ENCODE measurements around the gene MLPH. TPM values are rescaled to one million over a fixed set of nuclear protein-coding genes. Genes with fewer than 3 reads are reported as not detected.

The MLPH gene
- polyA plus RNA-seq, 4 donors = 13.2 to 52.0 (median 18.9) TPM

GRCh38 chr2:237529452-237530402 is 42.7 kb downstream of the MLPH start:
- Histone ChIP-seq H3K36me3 (ENCODE audit: control insufficient read depth in 3 of 3, insufficient read depth in 2 of 3, low read depth in 1 of 3, low read length in 3 of 3) (no peaks in the 10 kb centered on the region), H3K27ac (ENCODE audit: low read depth in 1 of 3, low read length in 2 of 3) (peak overlapping the region in 1 of 3 donors; percentile 8), H3K27me3 (ENCODE audit: control insufficient read depth in 3 of 3, insufficient read depth in 3 of 3, low read length in 3 of 3) (peaks cover 0 to 2% (median 0%) of the 10 kb centered on the region in 3 donors), H3K4me3 (ENCODE audit: low read depth in 1 of 3, low read length in 3 of 3) (no peak overlapping the region), H3K9me3 (ENCODE audit: control insufficient read depth in 2 of 2, insufficient read depth in 1 of 2, low read depth in 1 of 2, low read length in 1 of 2) (no peaks in the 10 kb centered on the region), H3K4me1 (ENCODE audit: control insufficient read depth in 3 of 3, insufficient read depth in 2 of 3, low read depth in 1 of 3, low read length in 2 of 3) (peaks cover 0 to 4% (median 0%) of the 10 kb centered on the region in 3 donors)
- FAIRE-seq (no peak), DNase-seq (no peak)
- 84 to 93% (median 88%) methylated on average over 19 of the region's 19 CpGs for WGBS, 3 donors

GRCh38 chr2:237530472-237531433 is 43.7 kb downstream of the MLPH start:
- FAIRE-seq (no peak), DNase-seq (no peak)
- peaks cover 0 to 2% (median 0%) of the 10 kb centered on the region in 3 donors for H3K27me3 ChIP-seq (ENCODE audit: control insufficient read depth in 3 of 3, insufficient read depth in 3 of 3, low read length in 3 of 3)
- WGBS, 3 donors = 90 to 97% (median 90%) methylated on average over 12 of the region's 12 CpGs
- peak overlapping the region in 1 of 3 donors; percentile 17 for H3K27ac ChIP-seq (ENCODE audit: low read depth in 1 of 3, low read length in 2 of 3)
- H3K4me3 ChIP-seq (ENCODE audit: low read depth in 1 of 3, low read length in 3 of 3) = no peak overlapping the region
- H3K9me3 ChIP-seq (ENCODE audit: control insufficient read depth in 2 of 2, insufficient read depth in 1 of 2, low read depth in 1 of 2, low read length in 1 of 2) = no peaks in the 10 kb centered on the region
- H3K4me1 ChIP-seq (ENCODE audit: control insufficient read depth in 3 of 3, insufficient read depth in 2 of 3, low read depth in 1 of 3, low read length in 2 of 3) = no peaks in the 10 kb centered on the region
- no peaks in the 10 kb centered on the region for H3K36me3 ChIP-seq (ENCODE audit: control insufficient read depth in 3 of 3, insufficient read depth in 2 of 3, low read depth in 1 of 3, low read length in 3 of 3)

- Histone ChIP-seq H3K27ac (ENCODE audit: low read depth in 1 of 3, low read length in 2 of 3) (no peak overlapping the region), H3K4me1 (ENCODE audit: control insufficient read depth in 3 of 3, insufficient read depth in 2 of 3, low read depth in 1 of 3, low read length in 2 of 3) (no peaks in the 10 kb centered on the region), H3K27me3 (ENCODE audit: control insufficient read depth in 3 of 3, insufficient read depth in 3 of 3, low read length in 3 of 3) (peaks cover 0 to 2% (median 0%) of the 10 kb centered on the region in 3 donors), H3K9me3 (ENCODE audit: control insufficient read depth in 2 of 2, insufficient read depth in 1 of 2, low read depth in 1 of 2, low read length in 1 of 2) (no peaks in the 10 kb centered on the region), H3K36me3 (ENCODE audit: control insufficient read depth in 3 of 3, insufficient read depth in 2 of 3, low read depth in 1 of 3, low read length in 3 of 3) (no peaks in the 10 kb centered on the region), H3K4me3 (ENCODE audit: low read depth in 1 of 3, low read length in 3 of 3) (no peak overlapping the region)
- WGBS, 3 donors = 72 to 91% (median 82%) methylated on average over 11 of the region's 11 CpGs
- no peak for FAIRE-seq
- DNase-seq = no peak
These were observed 45.1 kb downstream of the MLPH start for GRCh38 chr2:237532160-237532559.

GRCh38 chr2:237533668-237534161 is 46.7 kb downstream of the MLPH start:
- WGBS, 3 donors = 79 to 82% (median 81%) methylated on average over 7 of the region's 7 CpGs
- DNase-seq (no peak), FAIRE-seq (no peak)
- no peak overlapping the region for H3K27ac ChIP-seq (ENCODE audit: low read depth in 1 of 3, low read length in 2 of 3)
- H3K9me3 ChIP-seq (ENCODE audit: control insufficient read depth in 2 of 2, insufficient read depth in 1 of 2, low read depth in 1 of 2, low read length in 1 of 2) = no peaks in the 10 kb centered on the region
- no peaks in the 10 kb centered on the region for H3K4me1 ChIP-seq (ENCODE audit: control insufficient read depth in 3 of 3, insufficient read depth in 2 of 3, low read depth in 1 of 3, low read length in 2 of 3)
- H3K36me3 ChIP-seq (ENCODE audit: control insufficient read depth in 3 of 3, insufficient read depth in 2 of 3, low read depth in 1 of 3, low read length in 3 of 3) = no peaks in the 10 kb centered on the region
- H3K27me3 ChIP-seq (ENCODE audit: control insufficient read depth in 3 of 3, insufficient read depth in 3 of 3, low read length in 3 of 3) = peaks cover 0 to 6% (median 0%) of the 10 kb centered on the region in 3 donors
- no peak overlapping the region for H3K4me3 ChIP-seq (ENCODE audit: low read depth in 1 of 3, low read length in 3 of 3)

GRCh38 chr2:237534380-237534779 is 47.3 kb downstream of the MLPH start:
- no peaks in the 10 kb centered on the region for H3K9me3 ChIP-seq (ENCODE audit: control insufficient read depth in 2 of 2, insufficient read depth in 1 of 2, low read depth in 1 of 2, low read length in 1 of 2)
- peaks cover 0 to 6% (median 0%) of the 10 kb centered on the region in 3 donors for H3K27me3 ChIP-seq (ENCODE audit: control insufficient read depth in 3 of 3, insufficient read depth in 3 of 3, low read length in 3 of 3)
- H3K27ac ChIP-seq (ENCODE audit: low read depth in 1 of 3, low read length in 2 of 3) = no peak overlapping the region
- no peak for DNase-seq
- H3K4me1 ChIP-seq (ENCODE audit: control insufficient read depth in 3 of 3, insufficient read depth in 2 of 3, low read depth in 1 of 3, low read length in 2 of 3) = no peaks in the 10 kb centered on the region
- no peaks in the 10 kb centered on the region for H3K36me3 ChIP-seq (ENCODE audit: control insufficient read depth in 3 of 3, insufficient read depth in 2 of 3, low read depth in 1 of 3, low read length in 3 of 3)
- H3K4me3 ChIP-seq (ENCODE audit: low read depth in 1 of 3, low read length in 3 of 3) = no peak overlapping the region
- 93 to 98% (median 95%) methylated on average over 1 of the region's 1 CpG for WGBS, 3 donors
- FAIRE-seq = no peak

GRCh38 chr2:237535385-237536082 is 48.5 kb downstream of the MLPH start:
- H3K4me3 ChIP-seq (ENCODE audit: low read depth in 1 of 3, low read length in 3 of 3) = no peak overlapping the region
- no peak for DNase-seq
- H3K27me3 ChIP-seq (ENCODE audit: control insufficient read depth in 3 of 3, insufficient read depth in 3 of 3, low read length in 3 of 3) = peaks cover 0 to 6% (median 0%) of the 10 kb centered on the region in 3 donors
- no peaks in the 10 kb centered on the region for H3K36me3 ChIP-seq (ENCODE audit: control insufficient read depth in 3 of 3, insufficient read depth in 2 of 3, low read depth in 1 of 3, low read length in 3 of 3)
- no peak overlapping the region for H3K27ac ChIP-seq (ENCODE audit: low read depth in 1 of 3, low read length in 2 of 3)
- no peaks in the 10 kb centered on the region for H3K9me3 ChIP-seq (ENCODE audit: control insufficient read depth in 2 of 2, insufficient read depth in 1 of 2, low read depth in 1 of 2, low read length in 1 of 2)
- peaks cover 0 to 2% (median 1%) of the 10 kb centered on the region in 3 donors for H3K4me1 ChIP-seq (ENCODE audit: control insufficient read depth in 3 of 3, insufficient read depth in 2 of 3, low read depth in 1 of 3, low read length in 2 of 3)
- FAIRE-seq = no peak
- 75 to 88% (median 78%) methylated on average over 8 of the region's 8 CpGs for WGBS, 3 donors

- Histone ChIP-seq H3K4me3 (ENCODE audit: low read depth in 1 of 3, low read length in 3 of 3) (no peak overlapping the region), H3K36me3 (ENCODE audit: control insufficient read depth in 3 of 3, insufficient read depth in 2 of 3, low read depth in 1 of 3, low read length in 3 of 3) (no peaks in the 10 kb centered on the region), H3K9me3 (ENCODE audit: control insufficient read depth in 2 of 2, insufficient read depth in 1 of 2, low read depth in 1 of 2, low read length in 1 of 2) (no peaks in the 10 kb centered on the region), H3K27me3 (ENCODE audit: control insufficient read depth in 3 of 3, insufficient read depth in 3 of 3, low read length in 3 of 3) (peaks cover 0 to 6% (median 0%) of the 10 kb centered on the region in 3 donors), H3K4me1 (ENCODE audit: control insufficient read depth in 3 of 3, insufficient read depth in 2 of 3, low read depth in 1 of 3, low read length in 2 of 3) (peaks cover 3 to 6% (median 4%) of the 10 kb centered on the region in 3 donors), H3K27ac (ENCODE audit: low read depth in 1 of 3, low read length in 2 of 3) (no peak overlapping the region)
- DNase-seq (no peak), FAIRE-seq (no peak)
- 75 to 96% (median 91%) methylated on average over 5 of the region's 5 CpGs for WGBS, 3 donors
These were observed 49.0 kb downstream of the MLPH start for GRCh38 chr2:237536083-237536415.

Measured in small intestine (tissue), 7 donors.